NB4 (cell line): ENCODE data around the gene EFNA2.

ENCODE experiments used
- POLR2A ChIP-seq: IDR thresholded peaks from 2 replicates; pipeline ENCODE4 v1.6.1; 2011; ENCODE audit warnings: mild to moderate bottlenecking; ENCODE audit not compliant: insufficient read length; ENCODE audit errors: extremely low read depth
- TF ChIP-seq, protein P1 (sequence below): IDR thresholded peaks from one replicate; pipeline ENCODE4 v1.5.1; 2012; ENCODE audit warnings: low read depth, low read length
- TF ChIP-seq, protein P2 (sequence below): IDR thresholded peaks from 2 replicates; pipeline ENCODE4 v1.6.1; 2011; ENCODE audit warnings: low read depth, low read length

DNA sequence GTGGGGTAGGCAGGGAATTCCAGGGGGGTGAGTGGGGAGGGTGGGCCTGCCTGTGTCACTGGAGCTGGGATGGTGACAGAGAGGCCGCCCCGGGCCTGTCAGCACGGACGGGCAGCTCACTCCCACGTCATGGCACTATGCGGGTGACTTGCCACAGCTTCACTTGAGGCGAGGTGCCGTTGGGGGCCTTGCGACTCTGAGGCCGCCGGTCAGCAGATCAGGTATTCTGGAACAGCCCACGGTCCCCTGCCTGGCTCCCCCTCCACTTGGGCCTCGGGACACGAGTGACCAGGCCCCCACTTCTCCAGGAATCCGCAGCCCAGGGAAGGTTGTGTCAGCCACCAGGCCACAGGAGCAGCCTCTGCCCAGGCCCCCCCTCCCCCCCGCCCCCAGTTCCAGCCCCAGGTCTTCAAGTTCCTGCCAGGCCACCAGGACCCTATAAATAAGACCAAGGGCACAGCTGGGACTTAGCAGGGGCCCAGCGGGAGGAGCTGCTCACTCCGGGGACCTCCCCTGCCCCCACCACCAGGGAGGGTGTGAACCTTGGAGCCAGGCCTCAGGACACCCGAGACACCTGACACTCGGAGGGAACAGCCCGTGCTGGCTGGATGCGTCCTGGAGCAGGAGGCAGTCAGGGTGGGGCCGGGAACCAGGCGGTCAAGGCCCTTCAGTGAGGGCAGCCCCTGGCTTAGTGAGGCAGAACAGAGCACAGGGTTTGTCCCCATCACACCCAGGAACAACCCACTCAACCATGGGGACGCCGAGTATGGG is 40.0 kb upstream of the EFNA2 start:
- TF ChIP-seq, protein P1, sequence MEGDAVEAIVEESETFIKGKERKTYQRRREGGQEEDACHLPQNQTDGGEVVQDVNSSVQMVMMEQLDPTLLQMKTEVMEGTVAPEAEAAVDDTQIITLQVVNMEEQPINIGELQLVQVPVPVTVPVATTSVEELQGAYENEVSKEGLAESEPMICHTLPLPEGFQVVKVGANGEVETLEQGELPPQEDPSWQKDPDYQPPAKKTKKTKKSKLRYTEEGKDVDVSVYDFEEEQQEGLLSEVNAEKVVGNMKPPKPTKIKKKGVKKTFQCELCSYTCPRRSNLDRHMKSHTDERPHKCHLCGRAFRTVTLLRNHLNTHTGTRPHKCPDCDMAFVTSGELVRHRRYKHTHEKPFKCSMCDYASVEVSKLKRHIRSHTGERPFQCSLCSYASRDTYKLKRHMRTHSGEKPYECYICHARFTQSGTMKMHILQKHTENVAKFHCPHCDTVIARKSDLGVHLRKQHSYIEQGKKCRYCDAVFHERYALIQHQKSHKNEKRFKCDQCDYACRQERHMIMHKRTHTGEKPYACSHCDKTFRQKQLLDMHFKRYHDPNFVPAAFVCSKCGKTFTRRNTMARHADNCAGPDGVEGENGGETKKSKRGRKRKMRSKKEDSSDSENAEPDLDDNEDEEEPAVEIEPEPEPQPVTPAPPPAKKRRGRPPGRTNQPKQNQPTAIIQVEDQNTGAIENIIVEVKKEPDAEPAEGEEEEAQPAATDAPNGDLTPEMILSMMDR: no peak
- TF ChIP-seq POLR2A: no peak
- TF ChIP-seq, protein P2, sequence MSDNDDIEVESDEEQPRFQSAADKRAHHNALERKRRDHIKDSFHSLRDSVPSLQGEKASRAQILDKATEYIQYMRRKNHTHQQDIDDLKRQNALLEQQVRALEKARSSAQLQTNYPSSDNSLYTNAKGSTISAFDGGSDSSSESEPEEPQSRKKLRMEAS: no peak
